Hematopoietic multipotent progenitor cell treated with erythropoietin and hydrocortisone succinate and interleukin-3 and kit ligand, for 8 days (in vitro differentiated cells): Measurements from ENCODE around the gene RPS3.

Experiments
- DNase-seq: peaks from one replicate; pipeline ENCODE4 v3.0.0-alpha.2; 2015

The RPS3 gene

DNA sequence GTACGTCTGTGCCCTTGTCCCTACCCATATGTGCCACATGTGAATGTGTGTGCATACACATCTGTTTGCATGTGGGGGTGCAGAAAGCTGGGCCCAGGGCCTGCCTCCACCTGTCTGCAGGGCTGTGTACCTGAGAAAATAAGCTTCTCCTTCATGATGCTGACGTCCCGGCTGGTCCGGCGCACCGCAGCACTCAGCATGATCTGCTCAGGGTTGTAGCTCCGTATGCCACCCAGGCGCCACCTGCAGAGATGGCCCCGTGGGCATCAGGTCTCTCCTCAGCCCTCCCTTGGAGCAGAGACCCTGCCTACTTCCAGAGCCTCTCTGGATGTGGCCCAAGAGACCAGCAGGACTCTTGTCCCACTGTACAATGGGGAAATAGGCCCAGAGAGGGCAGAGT is 37.5 kb downstream of the RPS3 start:
- no peak for DNase-seq

DNA sequence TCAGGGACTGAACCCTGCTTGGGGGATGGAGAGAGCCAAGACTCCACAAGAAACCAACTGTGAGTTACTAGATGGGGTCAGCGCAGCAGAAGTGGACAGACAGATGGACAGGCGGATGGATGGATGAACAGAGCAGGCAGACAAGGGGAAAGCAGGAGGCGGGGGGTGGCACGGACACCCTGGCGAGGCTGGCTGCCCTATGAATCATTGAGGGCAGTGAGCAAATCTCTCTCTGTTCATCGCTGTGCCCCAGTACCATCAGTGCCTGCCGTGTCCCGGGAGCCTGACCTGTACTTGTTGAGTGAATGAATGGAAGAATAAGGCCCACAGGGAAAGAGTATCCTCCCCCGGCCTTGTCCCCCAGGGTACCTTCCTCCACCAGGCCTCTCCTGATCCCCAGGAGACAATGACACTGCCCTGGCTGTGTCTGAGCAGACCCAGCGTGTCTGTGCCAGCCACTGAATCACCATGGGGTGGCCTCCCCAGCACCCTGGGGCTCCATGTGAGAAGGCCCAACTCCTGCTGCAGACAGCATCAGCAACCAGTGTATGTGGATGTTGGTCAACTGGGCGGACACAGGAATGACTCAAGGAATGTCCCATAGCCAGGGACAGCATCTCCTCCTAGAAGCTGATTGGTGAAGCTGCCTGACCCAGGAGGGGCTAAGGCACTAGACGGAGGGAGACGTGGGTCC is 38.8 kb downstream of the RPS3 start:
- no peak for DNase-seq

DNA sequence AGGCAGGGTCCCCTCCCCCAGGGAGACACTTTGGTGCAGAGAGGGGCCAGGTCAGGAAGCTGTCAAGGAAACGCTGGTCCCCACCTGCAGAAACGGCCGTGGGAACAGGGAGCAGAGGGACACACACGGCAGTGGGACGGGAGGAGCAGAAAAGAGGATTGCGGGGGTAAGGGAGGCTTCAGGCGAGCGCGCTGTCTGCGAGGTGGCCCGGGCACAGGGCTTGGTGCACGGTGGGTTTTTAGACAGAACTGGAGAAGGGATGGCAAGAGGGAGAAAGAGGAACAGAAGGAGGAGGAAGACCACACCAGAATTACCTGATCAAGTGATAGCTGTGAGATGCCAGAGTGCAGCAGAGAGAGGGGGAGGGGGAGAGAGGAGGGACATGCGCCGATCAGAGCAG is 39.7 kb downstream of the RPS3 start:
- no peak for DNase-seq

DNA sequence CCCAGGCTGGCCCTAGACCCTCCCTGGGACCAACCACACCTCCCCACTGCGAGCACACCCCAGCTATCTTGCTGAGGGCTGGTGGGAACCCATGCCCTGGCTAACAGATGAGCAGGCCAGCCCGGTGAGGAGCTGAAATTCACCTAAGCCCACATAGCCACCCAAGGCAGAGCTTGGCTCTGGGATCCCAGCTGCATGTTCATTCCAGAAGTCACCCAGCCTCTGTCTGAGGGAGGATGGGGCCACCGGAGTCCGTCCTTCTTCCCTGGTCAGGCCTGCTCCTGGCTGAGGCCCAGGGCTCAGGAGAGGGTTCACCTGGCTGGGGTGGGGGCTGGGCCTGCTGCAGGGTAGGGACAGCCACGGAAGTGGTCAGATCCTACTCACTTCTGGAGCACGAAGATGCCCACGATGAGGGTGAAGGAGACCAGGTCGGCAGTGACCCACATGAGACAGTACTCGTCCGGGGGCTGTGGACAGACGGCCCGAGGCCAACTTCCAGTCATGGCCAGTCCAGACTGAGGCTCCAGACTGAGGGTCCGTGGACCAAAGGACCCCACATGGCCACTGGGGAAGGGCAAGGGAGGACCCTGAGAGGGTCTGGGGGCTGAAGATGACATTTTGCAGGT is 40.3 kb downstream of the RPS3 start:
- no peak for DNase-seq

- no peak for DNase-seq
Measured at GRCh38 chr11:75440960-75441803, 41.9 kb downstream of the RPS3 start.

GRCh38 chr11:75441804-75442132 is 42.5 kb downstream of the RPS3 start:
- DNase-seq: no peak

DNA sequence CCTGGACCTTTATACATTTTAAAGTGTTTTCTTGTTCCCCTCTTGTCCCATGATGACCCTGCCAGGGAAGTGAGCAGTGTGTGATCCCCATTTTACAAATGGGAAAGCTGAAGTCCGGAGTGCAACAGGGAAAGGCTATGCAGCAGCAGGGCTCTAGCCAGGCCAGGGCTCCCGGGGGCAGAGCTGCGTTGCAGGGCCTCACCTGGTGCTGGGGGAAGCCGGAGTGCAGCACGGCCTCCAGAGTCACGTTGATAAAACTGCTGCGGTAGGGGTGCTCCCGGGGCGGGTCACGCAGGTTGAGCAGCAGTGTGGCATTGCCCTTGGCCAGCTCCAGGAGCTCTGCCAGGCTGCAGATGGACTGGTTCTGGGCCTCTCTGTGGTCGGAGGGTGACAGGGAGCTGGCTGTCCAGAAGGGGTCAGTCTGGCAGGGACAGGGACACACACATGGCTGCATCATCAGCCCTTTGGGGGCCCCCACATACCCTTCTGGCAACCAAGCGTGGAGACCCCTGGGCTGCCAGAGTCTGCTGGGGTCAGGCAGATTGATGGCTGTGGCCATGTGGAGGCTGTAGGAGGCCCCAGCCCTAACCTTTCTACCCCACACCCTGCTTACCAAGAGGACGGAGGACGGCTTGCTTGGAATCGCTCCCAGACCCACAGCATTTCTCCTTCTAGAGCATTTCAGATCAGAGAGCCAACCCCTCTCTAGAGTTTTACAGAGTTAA is 43.0 kb downstream of the RPS3 start:
- no peak for DNase-seq

DNA sequence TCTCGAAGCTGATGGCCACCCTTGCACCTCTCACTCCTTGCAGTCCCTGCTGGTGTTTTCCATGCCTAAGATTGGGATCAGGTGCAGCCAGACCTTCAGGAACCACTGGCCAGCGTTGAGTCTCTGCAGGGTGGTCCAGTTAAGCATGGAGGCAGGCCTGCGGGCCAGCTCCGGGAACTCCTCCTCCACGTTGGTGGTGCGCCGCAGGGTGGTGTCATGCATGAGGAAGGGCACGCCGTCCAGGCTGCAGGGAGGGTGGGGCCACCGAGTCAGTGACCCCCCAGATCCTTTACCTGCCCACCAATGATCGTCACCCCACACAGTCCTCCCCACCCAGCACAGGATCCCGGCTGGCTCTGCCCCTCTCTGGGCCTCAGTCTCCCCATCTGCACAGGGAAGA is 43.7 kb downstream of the RPS3 start:
- DNase-seq: no peak

DNA sequence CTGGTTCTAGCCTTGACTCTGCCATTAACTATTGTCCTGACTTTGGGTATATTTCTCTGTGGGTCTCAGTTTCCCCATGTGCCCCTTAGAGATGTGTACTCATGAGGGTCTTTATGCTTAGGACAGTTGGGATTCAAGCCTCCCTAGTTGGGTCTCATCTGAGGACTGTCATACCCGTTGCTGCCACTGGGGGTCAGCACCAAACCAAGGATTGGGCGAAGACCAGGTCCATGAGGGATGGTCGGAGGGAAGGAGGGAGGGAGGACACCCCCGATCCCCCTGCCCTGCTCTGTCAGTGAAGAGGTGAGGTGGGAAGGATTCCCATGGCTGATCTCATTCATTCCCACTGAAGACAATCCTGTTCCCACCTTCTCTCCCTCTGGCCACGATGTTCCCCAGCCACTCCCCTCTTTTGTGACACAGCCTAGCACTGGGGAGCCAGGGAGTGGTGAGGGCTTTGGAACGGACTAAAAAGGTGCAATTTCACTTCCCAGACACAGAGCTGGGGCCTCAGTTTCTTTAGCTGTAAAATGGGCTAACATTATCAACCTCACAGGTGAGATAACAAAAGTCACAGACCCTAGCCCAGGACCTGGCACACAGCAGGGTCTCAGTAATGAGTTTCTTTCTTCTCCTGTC is 46.1 kb downstream of the RPS3 start:
- peak; percentile 73 for DNase-seq

- DNase-seq: no peak
Measured at GRCh38 chr11:75447415-75447814, 48.1 kb downstream of the RPS3 start.

GRCh38 chr11:75449271-75449670 is 50.0 kb downstream of the RPS3 start:
- no peak for DNase-seq

DNA sequence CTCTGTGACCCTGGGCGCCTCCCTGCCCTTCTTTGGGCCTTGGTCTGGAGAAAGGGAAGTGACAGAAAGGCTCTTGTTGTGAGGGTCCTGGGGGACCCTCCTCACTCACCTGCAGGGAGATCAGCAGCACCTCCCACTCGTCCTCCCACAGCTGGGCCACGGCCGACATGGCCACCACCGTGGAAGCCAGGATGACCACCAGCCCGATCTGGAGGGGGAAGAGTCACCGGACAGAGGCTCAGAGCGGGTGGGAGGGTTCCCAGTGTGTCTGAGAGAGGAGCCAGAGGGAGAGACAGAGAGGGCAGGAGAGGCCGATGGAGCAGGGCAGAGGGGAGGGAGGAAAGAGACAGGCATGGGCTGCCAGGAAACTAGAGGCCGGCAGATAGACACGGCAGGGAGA is 50.5 kb downstream of the RPS3 start:
- no peak for DNase-seq

DNA sequence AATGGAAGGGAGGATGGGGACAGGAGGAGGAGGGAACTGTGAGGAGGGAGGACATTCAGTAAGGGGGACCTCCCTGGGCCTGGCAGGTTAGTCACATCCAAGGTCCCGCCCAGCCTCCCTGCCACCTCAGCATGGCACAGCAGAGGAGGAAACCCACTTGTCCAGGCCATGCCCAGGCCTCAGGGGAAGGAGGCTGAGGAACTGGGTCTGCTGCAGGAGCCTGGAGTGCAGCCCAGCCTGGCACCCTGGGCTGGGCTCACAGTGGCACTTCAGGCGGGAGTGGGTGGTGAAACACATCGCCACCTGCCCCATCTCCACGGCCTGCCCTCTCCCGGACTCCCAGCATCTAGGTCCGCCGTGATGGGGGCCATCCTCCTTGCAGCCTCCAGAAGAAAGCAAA is 50.9 kb downstream of the RPS3 start:
- DNase-seq: no peak

- DNase-seq: peak; percentile 30
Measured at GRCh38 chr11:75450826-75451821, 51.8 kb downstream of the RPS3 start.

GRCh38 chr11:75453916-75454655 is 54.8 kb downstream of the RPS3 start:
- DNase-seq: no peak

DNA sequence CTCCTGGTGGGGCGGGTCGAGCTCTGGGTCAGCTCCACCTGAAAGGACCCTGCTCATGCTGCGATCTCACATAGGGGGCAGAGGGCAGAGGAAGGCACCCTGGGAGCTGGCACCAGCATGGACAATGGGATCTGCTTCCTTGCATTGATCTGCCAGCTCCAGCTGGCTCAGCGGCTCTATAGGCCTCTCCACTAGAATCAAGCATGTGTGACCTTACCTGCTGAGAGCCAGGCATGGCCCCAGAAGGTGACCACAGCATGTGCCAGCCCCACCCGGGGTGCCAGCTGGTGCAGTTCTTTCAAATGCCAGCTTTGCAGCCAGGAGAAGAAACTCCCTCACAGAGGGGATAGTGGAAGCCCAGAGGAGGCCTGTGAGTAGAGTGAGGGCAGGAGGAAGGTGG is 55.7 kb downstream of the RPS3 start:
- DNase-seq: no peak
